ENCODE data around the gene ASB8. TPM values are rescaled to one million over a fixed set of nuclear protein-coding genes. Genes with fewer than 3 reads are reported as not detected.

Gene ASB8
- total RNA-seq, 1 experiment from 2014 or later: 34.4 TPM

GRCh38 chr12:48151103-48151771, 6.1 kb downstream of the ASB8 start:
- Histone ChIP-seq H3K27ac (ENCODE audit: low read length) (no peak overlapping the region), H3K4me1 (ENCODE audit: insufficient read depth, low read length) (0 out of 2 replicates have a peak, but pooled peaks cover 3% of the 10 kb centered on the region), H3K9me2 (replicated peaks; ENCODE audit: low read length) (no peaks in the 10 kb centered on the region), H3K27me3 (ENCODE audit: low read length) (no peaks in the 10 kb centered on the region), H3K4me2 (ENCODE audit: low read length) (no peak overlapping the region), H3K9me3 (ENCODE audit: low read length) (no peaks in the 10 kb centered on the region), H2AFZ (ENCODE audit: low read length) (no peak overlapping the region), H3K79me2 (ENCODE audit: low read length) (peaks cover 5% of the 10 kb centered on the region), H3K9ac (ENCODE audit: low read length) (no peak overlapping the region), H4K20me1 (ENCODE audit: low read length) (no peaks in the 10 kb centered on the region), H3F3A (ENCODE audit: low read length, unreplicated experiment) (no peaks in the 10 kb centered on the region), H3K4me3 (ENCODE audit: low read length) (no peak overlapping the region), H3K36me3 (ENCODE audit: low read depth, low read length) (peaks cover 12% of the 10 kb centered on the region; the same call in 1 of the 2 replicates)
- no peak for ATAC-seq
- no TSS peak for BruUV-seq (replicated peaks)
- DNase-seq: no peak
- ChIA-PET POLR2A (ENCODE audit: unreplicated experiment) (no interaction called here), CTCF (no interaction called here)
- intact Hi-C loops (cut with micrococcal nuclease): no loop called here
- TF ChIP-seq EZH2 (IDR thresholded peaks at IDR 0.05; ENCODE audit: low read length, unreplicated experiment) (no peak), EZH2phosphoT487 (IDR thresholded peaks at IDR 0.05; ENCODE audit: borderline replicate concordance, low read length) (no peak), CTCF (conservative IDR thresholded peaks at IDR 0.05; ENCODE audit: low read depth, low read length) (no peak)

GRCh38 chr12:48145981-48146380, 11.3 kb downstream of the ASB8 start:
- no peak for ATAC-seq
- POLR2A ChIA-PET (ENCODE audit: unreplicated experiment): no interaction called here
- H2AFZ ChIP-seq (ENCODE audit: low read length): no peak overlapping the region
- H3K79me2 ChIP-seq (ENCODE audit: low read length): no peaks in the 10 kb centered on the region
- H3F3A ChIP-seq (ENCODE audit: low read length, unreplicated experiment): no peaks in the 10 kb centered on the region
- no peak overlapping the region for H3K9ac ChIP-seq (ENCODE audit: low read length)
- no peak for DNase-seq
- no peaks in the 10 kb centered on the region for H3K9me3 ChIP-seq (ENCODE audit: low read length)
- no peaks in the 10 kb centered on the region for H3K4me1 ChIP-seq (ENCODE audit: insufficient read depth, low read length)
- intact Hi-C loops (cut with micrococcal nuclease): no loop called here
- peaks cover 39% of the 10 kb centered on the region; the same call in 1 of the 2 replicates for H3K36me3 ChIP-seq (ENCODE audit: low read depth, low read length)
- no peak overlapping the region for H3K4me3 ChIP-seq (ENCODE audit: low read length)
- BruUV-seq (replicated peaks): no TSS peak
- no peaks in the 10 kb centered on the region for H4K20me1 ChIP-seq (ENCODE audit: low read length)
- H3K4me2 ChIP-seq (ENCODE audit: low read length): no peak overlapping the region
- H3K9me2 ChIP-seq (replicated peaks; ENCODE audit: low read length): no peaks in the 10 kb centered on the region
- CTCF ChIA-PET: no interaction called here
- H3K27ac ChIP-seq (ENCODE audit: low read length): no peak overlapping the region
- TF ChIP-seq EZH2phosphoT487 (IDR thresholded peaks at IDR 0.05; ENCODE audit: borderline replicate concordance, low read length): no peak
- TF ChIP-seq CTCF (conservative IDR thresholded peaks at IDR 0.05; ENCODE audit: low read depth, low read length): no peak
- no peak for TF ChIP-seq EZH2 (IDR thresholded peaks at IDR 0.05; ENCODE audit: low read length, unreplicated experiment)
- no peaks in the 10 kb centered on the region for H3K27me3 ChIP-seq (ENCODE audit: low read length)

- no peaks in the 10 kb centered on the region for H3K27me3 ChIP-seq (ENCODE audit: low read length)
- ChIA-PET CTCF (no interaction called here), POLR2A (ENCODE audit: unreplicated experiment) (no interaction called here)
- H3K27ac ChIP-seq (ENCODE audit: low read length): no peak overlapping the region
- TF ChIP-seq EZH2phosphoT487 (IDR thresholded peaks at IDR 0.05; ENCODE audit: borderline replicate concordance, low read length) (no peak), CTCF (conservative IDR thresholded peaks at IDR 0.05; ENCODE audit: low read depth, low read length) (no peak), EZH2 (IDR thresholded peaks at IDR 0.05; ENCODE audit: low read length, unreplicated experiment) (no peak)
- H2AFZ ChIP-seq (ENCODE audit: low read length): no peak overlapping the region
- no peaks in the 10 kb centered on the region for H3K4me1 ChIP-seq (ENCODE audit: insufficient read depth, low read length)
- no TSS peak for BruUV-seq (replicated peaks)
- H3K4me3 ChIP-seq (ENCODE audit: low read length): no peak overlapping the region
- H3K9me2 ChIP-seq (replicated peaks; ENCODE audit: low read length): no peaks in the 10 kb centered on the region
- ATAC-seq: no peak
- intact Hi-C loops (cut with micrococcal nuclease): no loop called here
- no peaks in the 10 kb centered on the region for H3F3A ChIP-seq (ENCODE audit: low read length, unreplicated experiment)
- no peaks in the 10 kb centered on the region for H3K9me3 ChIP-seq (ENCODE audit: low read length)
- H4K20me1 ChIP-seq (ENCODE audit: low read length): no peaks in the 10 kb centered on the region
- no peak overlapping the region for H3K9ac ChIP-seq (ENCODE audit: low read length)
- H3K4me2 ChIP-seq (ENCODE audit: low read length): no peak overlapping the region
- H3K79me2 ChIP-seq (ENCODE audit: low read length): no peaks in the 10 kb centered on the region
- peaks cover 39% of the 10 kb centered on the region; the same call in 1 of the 2 replicates for H3K36me3 ChIP-seq (ENCODE audit: low read depth, low read length)
- no peak for DNase-seq
Measured at GRCh38 chr12:48143898-48144297, 13.4 kb downstream of the ASB8 start.
